HAP-1 (cell line): Measurements from ENCODE around the gene RAB23.
"Not testable (repeated sequence)": the region's sequence is repeated elsewhere in the genome, so short reads cannot be mapped to it uniquely, and the experiment has no call there.

ENCODE experiments used
- DNase-seq, 2 experiments: peaks; one replicate each; pipeline ENCODE4 v3.0.0-alpha.2; 2016 to 2020; ENCODE audit warnings: low spot score in 2 of 2
- H3K27me3 ChIP-seq: fragments of 250-450 bp; sonication (Bioruptor Pico); 2 replicates; pipeline ENCODE4 v1.5.1; 2020; ENCODE audit warnings: low read depth, mild to moderate bottlenecking, moderate library complexity
- H3K36me3 ChIP-seq: fragments of 250-450 bp; sonication (Bioruptor Pico); replicated peaks from 2 replicates; pipeline ENCODE4 v1.5.1; 2020; ENCODE audit warnings: mild to moderate bottlenecking
- H3K4me1 ChIP-seq: fragments of 250-450 bp; sonication (Bioruptor Pico); 2 replicates; pipeline ENCODE4 v1.5.1; 2020; ENCODE audit warnings: mild to moderate bottlenecking
- H3K4me3 ChIP-seq: fragments of 250-450 bp; sonication (Bioruptor Pico); 2 replicates; pipeline ENCODE4 v1.5.1; 2020; ENCODE audit warnings: mild to moderate bottlenecking, moderate library complexity
- H3K9me3 ChIP-seq: fragments of 250-450 bp; sonication (Bioruptor Pico); 2 replicates; pipeline ENCODE4 v1.5.1; 2020; ENCODE audit warnings: mild to moderate bottlenecking, moderate library complexity
- in situ Hi-C: fragments of 300-500 bp; cut with MboI; formaldehyde crosslinking; loops from 3 replicates; pipeline ENCODE4 v1.14.3; 2020; ENCODE audit warnings: low sequenced_read_pairs, inconsistent platforms, mixed read lengths

Gene RAB23

GRCh38 chr6:57254055-57254717 is 32.1 kb upstream of the RAB23 start:
- Histone ChIP-seq H3K4me1 (peaks cover 4% of the 10 kb centered on the region; the same call in 1 of the 2 replicates), H3K36me3 (no peaks in the 10 kb centered on the region), H3K4me3 (no peak overlapping the region), H3K9me3 (no peaks in the 10 kb centered on the region), H3K27me3 (no peaks in the 10 kb centered on the region)
- in situ Hi-C loops, result no loop called here
- DNase-seq, result no peak

GRCh38 chr6:57252975-57253374 is 30.9 kb upstream of the RAB23 start:
- H3K9me3 ChIP-seq, result no peaks in the 10 kb centered on the region
- no peak for DNase-seq
- no peaks in the 10 kb centered on the region for H3K27me3 ChIP-seq
- in situ Hi-C loops, result no loop called here
- H3K36me3 ChIP-seq, result no peaks in the 10 kb centered on the region
- peaks cover 9% of the 10 kb centered on the region for H3K4me1 ChIP-seq
- H3K4me3 ChIP-seq, result no peak overlapping the region

GRCh38 chr6:57252137-57252536 is 30.0 kb upstream of the RAB23 start:
- no peaks in the 10 kb centered on the region for H3K27me3 ChIP-seq
- no peak for DNase-seq
- H3K4me3 ChIP-seq, result no peak overlapping the region
- H3K9me3 ChIP-seq, result no peaks in the 10 kb centered on the region
- no peaks in the 10 kb centered on the region for H3K36me3 ChIP-seq
- H3K4me1 ChIP-seq, result peaks cover 9% of the 10 kb centered on the region
- in situ Hi-C loops, result no loop called here

GRCh38 chr6:57250348-57250747 is 28.2 kb upstream of the RAB23 start:
- in situ Hi-C loops, result no loop called here

GRCh38 chr6:57248311-57248895 is 26.3 kb upstream of the RAB23 start:
- Histone ChIP-seq H3K4me3 (no peak overlapping the region), H3K9me3 (no peaks in the 10 kb centered on the region), H3K36me3 (no peaks in the 10 kb centered on the region), H3K4me1 (peaks cover 6% of the 10 kb centered on the region), H3K27me3 (no peaks in the 10 kb centered on the region)
- DNase-seq, result peak in 1 of 2 experiments; percentile 11
- in situ Hi-C loops, result no loop called here

More at GRCh38 chr6:57250348-57250747, 28.2 kb upstream of the RAB23 start:
- no peaks in the 10 kb centered on the region for H3K36me3 ChIP-seq
- H3K9me3 ChIP-seq, result no peaks in the 10 kb centered on the region
- no peak for DNase-seq
- peaks cover 6% of the 10 kb centered on the region for H3K4me1 ChIP-seq
- H3K27me3 ChIP-seq, result no peaks in the 10 kb centered on the region
- H3K4me3 ChIP-seq, result no peak overlapping the region

GRCh38 chr6:57247603-57248002 is 25.5 kb upstream of the RAB23 start:
- H3K4me3 ChIP-seq, result no peak overlapping the region
- no peaks in the 10 kb centered on the region for H3K36me3 ChIP-seq
- peaks cover 6% of the 10 kb centered on the region for H3K4me1 ChIP-seq
- no peaks in the 10 kb centered on the region for H3K9me3 ChIP-seq
- in situ Hi-C loops, result no loop called here
- H3K27me3 ChIP-seq, result no peaks in the 10 kb centered on the region
- DNase-seq, result no peak

GRCh38 chr6:57246307-57246706 is 24.2 kb upstream of the RAB23 start:
- no peaks in the 10 kb centered on the region for H3K9me3 ChIP-seq
- no peaks in the 10 kb centered on the region for H3K27me3 ChIP-seq
- H3K36me3 ChIP-seq, result no peaks in the 10 kb centered on the region
- DNase-seq, result no peak
- H3K4me3 ChIP-seq, result no peak overlapping the region
- H3K4me1 ChIP-seq, result peaks cover 10% of the 10 kb centered on the region
- in situ Hi-C loops, result no loop called here

- in situ Hi-C loops, result no loop called here
- H3K27me3 ChIP-seq, result no peaks in the 10 kb centered on the region
- no peak for DNase-seq
- peaks cover 6% of the 10 kb centered on the region for H3K4me1 ChIP-seq
- H3K4me3 ChIP-seq, result no peak overlapping the region
- no peaks in the 10 kb centered on the region for H3K9me3 ChIP-seq
- no peaks in the 10 kb centered on the region for H3K36me3 ChIP-seq
Measured at GRCh38 chr6:57243954-57244353, 21.8 kb upstream of the RAB23 start.

- H3K4me3 ChIP-seq, H3K36me3 ChIP-seq, in situ Hi-C loops, DNase-seq, H3K4me1 ChIP-seq, H3K9me3 ChIP-seq, H3K27me3 ChIP-seq: not testable (repeated sequence)
Measured at GRCh38 chr6:57243526-57243925, 21.4 kb upstream of the RAB23 start.

- H3K36me3 ChIP-seq, result no peaks in the 10 kb centered on the region
- H3K4me1 ChIP-seq, result peaks cover 4% of the 10 kb centered on the region; the same call in 1 of the 2 replicates
- no peak for DNase-seq
- no peaks in the 10 kb centered on the region for H3K27me3 ChIP-seq
- in situ Hi-C loops, result no loop called here
- no peak overlapping the region for H3K4me3 ChIP-seq
- no peaks in the 10 kb centered on the region for H3K9me3 ChIP-seq
Measured at GRCh38 chr6:57242505-57242904, 20.4 kb upstream of the RAB23 start.

- DNase-seq, result peak; percentile 55 to 60
- Histone ChIP-seq H3K27me3 (no peaks in the 10 kb centered on the region), H3K4me1 (peaks cover 24% of the 10 kb centered on the region), H3K4me3 (no peak overlapping the region), H3K9me3 (no peaks in the 10 kb centered on the region), H3K36me3 (no peaks in the 10 kb centered on the region)
- in situ Hi-C loops, result no loop called here
Measured at GRCh38 chr6:57226221-57226620, 4.1 kb upstream of the RAB23 start.

- Histone ChIP-seq H3K4me3 (no peak overlapping the region), H3K27me3 (no peaks in the 10 kb centered on the region), H3K36me3 (no peaks in the 10 kb centered on the region), H3K9me3 (0 out of 2 replicates have a peak, but pooled peaks cover 2% of the 10 kb centered on the region), H3K4me1 (peaks cover 24% of the 10 kb centered on the region)
- in situ Hi-C loops, result no loop called here
- no peak for DNase-seq
Measured at GRCh38 chr6:57224769-57225515, 2.8 kb upstream of the RAB23 start.

GRCh38 chr6:57222743-57223077 is 603 bp upstream of the RAB23 start:
- Histone ChIP-seq H3K4me1 (peaks cover 29% of the 10 kb centered on the region), H3K27me3 (no peaks in the 10 kb centered on the region), H3K4me3 (peak overlapping the region; percentile 81), H3K36me3 (no peaks in the 10 kb centered on the region), H3K9me3 (0 out of 2 replicates have a peak, but pooled peaks cover 2% of the 10 kb centered on the region)
- DNase-seq, result no peak
- in situ Hi-C loops, result no loop called here
